Type B pancreatic cell (in vitro differentiated cells): ENCODE measurements around the gene NME4. TPM values are rescaled to one million over a fixed set of nuclear protein-coding genes. Genes with fewer than 3 reads are reported as not detected.
"Not testable (repeated sequence)": the region's sequence is repeated elsewhere in the genome, so short reads cannot be mapped to it uniquely, and the experiment has no call there.

Source experiments
- DNase-seq: peaks from one replicate; pipeline ENCODE4 v3.0.0; 2021; ENCODE audit warnings: mixed read lengths; ENCODE audit not compliant: unreplicated experiment; ENCODE audit errors: extremely low spot score
- H3K27ac Mint-ChIP-seq: 2 replicates; pipeline ENCODE4 v1.8.0; 2021; ENCODE audit warnings: mild to moderate bottlenecking, mixed read lengths
- H3K27me3 Mint-ChIP-seq: 2 replicates; pipeline ENCODE4 v1.8.0; 2021; ENCODE audit warnings: mixed read lengths
- H3K36me3 Mint-ChIP-seq: 2 replicates; pipeline ENCODE4 v1.8.0; 2021; ENCODE audit warnings: mixed read lengths
- H3K4me1 Mint-ChIP-seq: one replicate; pipeline ENCODE4 v1.8.0; 2021; ENCODE audit warnings: mixed read lengths; ENCODE audit not compliant: unreplicated experiment
- H3K4me3 Mint-ChIP-seq: 2 replicates; pipeline ENCODE4 v1.8.0; 2021; ENCODE audit warnings: mild to moderate bottlenecking, mixed read lengths
- H3K9me3 Mint-ChIP-seq: 2 replicates; pipeline ENCODE4 v1.8.0; 2021; ENCODE audit warnings: mixed read lengths
- long read RNA-seq: library from polyadenylated mRNA; unstranded; transcript quantifications from one replicate; pipeline ENCODE4 v2.0.0, GENCODE V29; 2020
- total RNA-seq: library from RNA; stranded (reverse); gene quantifications from 2 replicates; pipeline ENCODE4 v1.2.1, GENCODE V29; 2021; ENCODE audit warnings: low replicate concordance
- TF ChIP-seq, protein P1 (sequence below): fragments of 200-600 bp; sonication (generic); conservative IDR thresholded peaks from 2 replicates; pipeline ENCODE4 v1.5.0; 2021; ENCODE audit warnings: antibody characterized with exemption, mild to moderate bottlenecking

The NME4 gene
- total RNA-seq, result 72.8 and 166 TPM in 2 replicates
- long read RNA-seq, partial matches to known transcripts, result 0 of 3 reads
- long read RNA-seq, other reads (novel, unspliced or antisense), result 2 of 3 reads

DNA sequence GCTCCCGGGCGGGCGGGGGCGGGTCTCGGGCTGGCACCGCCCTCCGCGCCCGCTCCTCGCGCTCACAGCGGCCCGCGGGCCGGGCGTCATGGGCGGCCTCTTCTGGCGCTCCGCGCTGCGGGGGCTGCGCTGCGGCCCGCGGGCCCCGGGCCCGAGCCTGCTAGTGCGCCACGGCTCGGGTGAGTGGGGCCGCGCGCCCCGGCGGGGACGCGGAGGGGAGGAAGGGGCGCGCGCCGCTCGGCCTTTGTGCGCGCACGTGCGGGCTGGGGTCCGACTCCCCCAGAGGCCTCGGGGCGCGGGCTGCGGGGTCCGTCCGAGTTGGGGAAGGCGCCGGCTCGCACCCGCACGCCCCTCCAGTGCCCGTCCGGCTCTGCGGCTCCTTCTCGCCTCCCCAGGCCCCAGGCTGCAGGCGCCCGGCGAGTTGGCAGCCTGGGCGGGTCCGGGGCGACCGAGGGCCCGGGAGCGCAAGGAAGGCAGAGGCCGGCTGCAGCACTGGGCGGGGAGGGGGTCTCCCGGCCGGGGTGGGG is at the start of gene NME4:
TSS of gene NME4 (plus strand) at position 65 of the 527 bp plus-strand sequence. CDS start at position 89, 24 bp downstream.
- H3K4me3 Mint-ChIP-seq, result peak within 1 kb of the TSS; percentile 95
- no peaks in the 10 kb centered on the region for H3K27me3 Mint-ChIP-seq
- H3K36me3 Mint-ChIP-seq, result no peaks in the 10 kb centered on the region
- no peaks in the 10 kb centered on the region for H3K9me3 Mint-ChIP-seq
- TF ChIP-seq, protein P1, sequence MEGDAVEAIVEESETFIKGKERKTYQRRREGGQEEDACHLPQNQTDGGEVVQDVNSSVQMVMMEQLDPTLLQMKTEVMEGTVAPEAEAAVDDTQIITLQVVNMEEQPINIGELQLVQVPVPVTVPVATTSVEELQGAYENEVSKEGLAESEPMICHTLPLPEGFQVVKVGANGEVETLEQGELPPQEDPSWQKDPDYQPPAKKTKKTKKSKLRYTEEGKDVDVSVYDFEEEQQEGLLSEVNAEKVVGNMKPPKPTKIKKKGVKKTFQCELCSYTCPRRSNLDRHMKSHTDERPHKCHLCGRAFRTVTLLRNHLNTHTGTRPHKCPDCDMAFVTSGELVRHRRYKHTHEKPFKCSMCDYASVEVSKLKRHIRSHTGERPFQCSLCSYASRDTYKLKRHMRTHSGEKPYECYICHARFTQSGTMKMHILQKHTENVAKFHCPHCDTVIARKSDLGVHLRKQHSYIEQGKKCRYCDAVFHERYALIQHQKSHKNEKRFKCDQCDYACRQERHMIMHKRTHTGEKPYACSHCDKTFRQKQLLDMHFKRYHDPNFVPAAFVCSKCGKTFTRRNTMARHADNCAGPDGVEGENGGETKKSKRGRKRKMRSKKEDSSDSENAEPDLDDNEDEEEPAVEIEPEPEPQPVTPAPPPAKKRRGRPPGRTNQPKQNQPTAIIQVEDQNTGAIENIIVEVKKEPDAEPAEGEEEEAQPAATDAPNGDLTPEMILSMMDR, result no peak
- peaks cover 12% of the 10 kb centered on the region for H3K4me1 Mint-ChIP-seq
- no peak for DNase-seq
- H3K27ac Mint-ChIP-seq, result peak within 1 kb of the TSS; percentile 95

DNA sequence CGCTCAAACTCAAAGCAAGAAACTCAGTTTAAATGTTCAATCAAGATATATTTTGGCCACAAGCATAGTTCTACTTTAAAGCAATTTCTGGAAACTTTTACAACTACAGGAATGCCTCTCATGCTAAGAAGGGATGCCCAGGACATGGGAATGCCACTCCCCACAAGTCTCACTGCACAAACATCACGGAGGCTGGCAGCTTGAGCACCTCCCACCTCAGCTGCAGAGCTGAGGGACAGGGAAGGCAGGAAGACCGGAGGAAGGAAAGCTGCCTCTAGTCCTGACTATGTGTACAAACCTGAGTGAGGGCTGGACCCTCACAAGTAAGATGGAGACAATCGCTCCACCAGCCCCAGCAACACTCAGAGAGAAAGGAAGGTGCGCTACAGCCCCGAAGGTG is 49.8 kb upstream of the NME4 start:
- Mint-ChIP-seq H3K4me3 (no peak overlapping the region), H3K36me3 (peaks cover 27% of the 10 kb centered on the region), H3K27ac (no peak overlapping the region), H3K4me1 (peaks cover 9% of the 10 kb centered on the region), H3K9me3 (no peaks in the 10 kb centered on the region), H3K27me3 (no peaks in the 10 kb centered on the region)
- TF ChIP-seq, protein P1, result no peak
- no peak for DNase-seq

DNA sequence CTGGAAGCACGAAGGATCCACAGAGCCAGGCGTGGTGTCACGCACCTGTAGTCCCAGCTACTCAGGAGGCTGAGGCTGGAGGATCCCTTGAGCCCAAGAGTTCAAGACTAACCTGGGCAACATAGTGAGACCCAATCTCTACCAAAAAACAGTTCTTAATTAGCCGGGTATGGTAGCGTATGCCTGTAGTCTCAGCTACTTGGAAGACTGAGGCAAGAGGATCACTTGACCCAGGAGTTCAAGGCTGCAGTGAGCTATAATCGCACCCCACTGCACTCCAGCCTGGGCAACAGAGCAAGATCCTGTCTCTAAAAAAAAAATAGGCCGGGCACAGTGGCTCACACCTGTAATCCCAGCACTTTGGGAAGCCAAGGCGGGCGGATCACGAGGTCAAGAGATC is 48.5 kb upstream of the NME4 start:
- not testable (repeated sequence) for DNase-seq, H3K27me3 Mint-ChIP-seq, H3K4me1 Mint-ChIP-seq, H3K27ac Mint-ChIP-seq, H3K4me3 Mint-ChIP-seq, H3K9me3 Mint-ChIP-seq
- peaks cover 27% of the 10 kb centered on the region for H3K36me3 Mint-ChIP-seq

DNA sequence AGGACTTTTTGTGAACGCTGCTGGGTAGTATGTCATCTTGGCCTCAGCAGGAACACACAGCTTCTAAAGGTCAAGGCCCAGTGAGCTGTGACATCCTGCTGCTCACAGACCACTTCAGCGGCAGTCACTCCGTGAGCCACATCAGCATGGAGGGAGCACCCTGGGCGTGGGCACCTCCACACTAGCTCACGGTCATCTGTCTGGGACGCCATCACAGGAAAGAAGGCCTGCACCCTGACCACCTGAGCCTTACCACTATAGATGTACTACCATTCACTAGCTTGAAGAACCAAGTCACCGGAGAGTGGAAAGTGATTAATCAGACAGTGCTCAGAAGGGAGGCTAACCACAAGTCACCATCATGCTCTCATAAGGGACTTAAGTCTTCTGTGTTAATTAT is 47.8 kb upstream of the NME4 start:
- H3K27me3 Mint-ChIP-seq, result no peaks in the 10 kb centered on the region
- H3K27ac Mint-ChIP-seq, result no peak overlapping the region
- no peaks in the 10 kb centered on the region for H3K9me3 Mint-ChIP-seq
- H3K36me3 Mint-ChIP-seq, result peaks cover 27% of the 10 kb centered on the region
- H3K4me1 Mint-ChIP-seq, result peaks cover 9% of the 10 kb centered on the region
- no peak for DNase-seq
- TF ChIP-seq, protein P1, result no peak
- peak overlapping the region; percentile 69 for H3K4me3 Mint-ChIP-seq

DNA sequence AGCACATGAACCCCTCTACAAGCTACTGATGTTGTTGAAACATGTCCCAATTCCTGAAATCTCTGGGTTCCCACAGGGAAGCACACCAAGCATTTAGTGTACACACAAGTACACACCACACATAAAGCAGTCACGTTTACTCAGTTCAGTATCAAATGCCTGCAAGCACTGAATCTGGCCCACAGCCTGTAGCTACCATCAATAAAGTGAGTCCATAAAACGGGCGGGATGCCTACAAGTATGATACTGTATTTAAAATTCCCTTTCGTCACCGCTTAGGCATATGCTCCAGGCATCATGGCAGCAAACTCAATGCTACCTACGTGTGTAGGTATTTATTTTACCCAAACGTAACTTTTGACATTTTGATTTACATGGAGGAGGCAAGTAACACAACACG is 46.8 kb upstream of the NME4 start:
- H3K27ac Mint-ChIP-seq, result peak overlapping the region; percentile 3
- TF ChIP-seq, protein P1, result no peak
- H3K4me3 Mint-ChIP-seq, result peak overlapping the region; percentile 92
- peaks cover 20% of the 10 kb centered on the region for H3K36me3 Mint-ChIP-seq
- H3K4me1 Mint-ChIP-seq, result peaks cover 9% of the 10 kb centered on the region
- no peak for DNase-seq
- H3K9me3 Mint-ChIP-seq, result no peaks in the 10 kb centered on the region
- no peaks in the 10 kb centered on the region for H3K27me3 Mint-ChIP-seq

DNA sequence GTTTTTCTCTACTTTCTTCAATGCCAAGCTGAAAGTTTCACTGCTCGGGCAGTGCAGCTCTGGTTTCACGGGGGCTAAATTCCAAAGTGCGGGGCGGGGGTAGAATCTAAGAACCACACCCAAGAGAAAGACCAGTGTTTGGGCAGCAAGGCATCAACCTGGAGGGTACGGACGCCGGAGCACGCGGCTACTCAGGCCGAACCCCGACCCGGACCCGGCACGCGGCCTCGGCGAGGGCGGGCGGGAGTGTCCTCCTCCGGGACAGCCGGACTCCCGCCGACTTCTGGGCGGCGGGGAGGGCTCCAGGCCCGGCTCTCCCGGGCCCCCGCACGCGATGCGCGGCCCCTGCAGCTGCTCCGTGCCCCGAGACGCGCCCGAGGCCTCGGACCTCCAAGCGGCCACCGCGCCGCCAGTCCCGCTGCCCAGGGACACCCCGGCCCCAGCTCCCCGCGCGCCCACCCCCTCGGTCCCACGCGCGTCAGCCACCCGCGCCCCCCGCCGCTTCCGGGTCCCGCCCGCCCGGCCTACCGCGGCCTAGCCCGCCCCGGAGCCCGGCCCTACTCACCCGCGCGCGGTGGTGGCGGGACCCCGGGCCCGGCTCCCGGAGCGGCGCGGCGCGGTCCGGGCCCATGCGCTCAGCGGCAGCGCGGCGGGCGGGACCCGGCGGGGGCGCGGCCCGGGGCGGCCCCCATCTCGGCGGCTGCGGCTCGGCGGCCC is 45.0 kb upstream of the NME4 start:
- H3K27me3 Mint-ChIP-seq, result no peaks in the 10 kb centered on the region
- no peak for DNase-seq
- peaks cover 6% of the 10 kb centered on the region for H3K36me3 Mint-ChIP-seq
- no peaks in the 10 kb centered on the region for H3K9me3 Mint-ChIP-seq
- TF ChIP-seq, protein P1, result no peak
- H3K27ac Mint-ChIP-seq, result peak overlapping the region; percentile 80
- peak overlapping the region; percentile 92 for H3K4me3 Mint-ChIP-seq
- peaks cover 9% of the 10 kb centered on the region for H3K4me1 Mint-ChIP-seq
